Ectodermal cell (in vitro differentiated cells): Measurements from ENCODE around the gene SCGB2B2.
"Not testable (repeated sequence)": the region's sequence is repeated elsewhere in the genome, so short reads cannot be mapped to it uniquely, and the experiment has no call there.

ENCODE experiments used
- H3K27ac ChIP-seq: 2 replicates; pipeline ENCODE4 v1.7.0; 2013; ENCODE audit warnings: mild to moderate bottlenecking, low read depth, low read length; ENCODE audit not compliant: insufficient read depth, poor library complexity, severe bottlenecking
- H3K27me3 ChIP-seq: 2 replicates; pipeline ENCODE4 v1.7.0; 2013; ENCODE audit warnings: mild to moderate bottlenecking, low read length; ENCODE audit not compliant: insufficient read depth, control insufficient read depth, poor library complexity, severe bottlenecking
- H3K36me3 ChIP-seq: one replicate; pipeline ENCODE4 v1.7.0; 2013; ENCODE audit warnings: low read length; ENCODE audit not compliant: control insufficient read depth, insufficient read depth
- H3K4me1 ChIP-seq: one replicate; pipeline ENCODE4 v1.7.0; 2013; ENCODE audit warnings: low read length; ENCODE audit not compliant: control insufficient read depth, insufficient read depth
- H3K4me3 ChIP-seq: 2 replicates; pipeline ENCODE4 v1.7.0; 2013; ENCODE audit warnings: low read depth, low read length, control low read depth; ENCODE audit not compliant: insufficient read depth
- H3K9me3 ChIP-seq: 2 replicates; pipeline ENCODE4 v1.7.0; 2013; ENCODE audit warnings: mild to moderate bottlenecking, low read length, moderate library complexity; ENCODE audit not compliant: control insufficient read depth
- WGBS, 2 experiments: methylation state at CpG; one replicate each; pipeline ENCODE4 v1.1.7; 2013; ENCODE audit warnings: missing lambda C conversion rate in 2 of 2; 5-methylcytosine and 5-hydroxymethylcytosine counted together

SCGB2B2 gene

GRCh38 chr19:34688592-34688991, 11.6 kb upstream of the SCGB2B2 start:
- no peak overlapping the region for H3K4me3 ChIP-seq
- H3K9me3 ChIP-seq = no peaks in the 10 kb centered on the region
- no peak overlapping the region for H3K27ac ChIP-seq
- H3K27me3 ChIP-seq = no peaks in the 10 kb centered on the region
- no CpG with 5 or more reads among the region's 1 CpG for WGBS, 2 experiments
- peaks cover 7% of the 10 kb centered on the region for H3K36me3 ChIP-seq
- no peaks in the 10 kb centered on the region for H3K4me1 ChIP-seq

GRCh38 chr19:34687348-34687747, 10.4 kb upstream of the SCGB2B2 start:
- Histone ChIP-seq H3K4me3 (no peak overlapping the region), H3K4me1 (no peaks in the 10 kb centered on the region), H3K9me3 (no peaks in the 10 kb centered on the region), H3K27ac (no peak overlapping the region), H3K27me3 (no peaks in the 10 kb centered on the region), H3K36me3 (peaks cover 16% of the 10 kb centered on the region)
- 86 to 96% methylated on average over 2 of the region's 2 CpGs for WGBS, 2 experiments

- Histone ChIP-seq H3K27ac (no peak overlapping the region), H3K4me3 (no peak overlapping the region), H3K4me1 (no peaks in the 10 kb centered on the region), H3K27me3 (no peaks in the 10 kb centered on the region), H3K9me3 (no peaks in the 10 kb centered on the region), H3K36me3 (peaks cover 16% of the 10 kb centered on the region)
- WGBS, 2 experiments = 92 to 94% methylated on average over 4 to 5 of the region's 5 CpGs
Measured at GRCh38 chr19:34686455-34686854, 9.5 kb upstream of the SCGB2B2 start.

GRCh38 chr19:34685266-34685665, 8.3 kb upstream of the SCGB2B2 start:
- WGBS, 2 experiments = 80 to 92% methylated on average over 4 to 5 of the region's 5 CpGs

GRCh38 chr19:34681478-34681877, 4.5 kb upstream of the SCGB2B2 start:
- 95% methylated on average over 8 of the region's 9 CpGs for WGBS, 2 experiments
- H3K27me3 ChIP-seq = no peaks in the 10 kb centered on the region
- H3K4me3 ChIP-seq = no peak overlapping the region
- H3K4me1 ChIP-seq = no peaks in the 10 kb centered on the region
- peaks cover 26% of the 10 kb centered on the region for H3K36me3 ChIP-seq
- no peaks in the 10 kb centered on the region for H3K9me3 ChIP-seq
- H3K27ac ChIP-seq = no peak overlapping the region

More at GRCh38 chr19:34685266-34685665, 8.3 kb upstream of the SCGB2B2 start:
- H3K9me3 ChIP-seq, H3K27me3 ChIP-seq, H3K27ac ChIP-seq, H3K4me1 ChIP-seq, H3K4me3 ChIP-seq: not testable (repeated sequence)
- peaks cover 16% of the 10 kb centered on the region for H3K36me3 ChIP-seq

- 71 to 77% methylated on average over 10 of the region's 10 CpGs for WGBS, 2 experiments
- no peaks in the 10 kb centered on the region for H3K4me1 ChIP-seq
- peaks cover 18% of the 10 kb centered on the region for H3K36me3 ChIP-seq
- H3K27me3 ChIP-seq = peaks cover 21% of the 10 kb centered on the region
- H3K9me3 ChIP-seq = no peaks in the 10 kb centered on the region
- H3K4me3 ChIP-seq = peak overlapping the region; percentile 64
- H3K27ac ChIP-seq = no peak overlapping the region
Measured at GRCh38 chr19:34678421-34678820, 1.5 kb upstream of the SCGB2B2 start.

- H3K36me3 ChIP-seq = peaks cover 16% of the 10 kb centered on the region
- H3K4me3 ChIP-seq = peak overlapping the region; percentile 64
- no peaks in the 10 kb centered on the region for H3K9me3 ChIP-seq
- WGBS, 2 experiments = 19 to 23% methylated on average over 20 of the region's 20 CpGs
- peaks cover 24% of the 10 kb centered on the region for H3K27me3 ChIP-seq
- H3K27ac ChIP-seq = no peak overlapping the region
- H3K4me1 ChIP-seq = no peaks in the 10 kb centered on the region
Measured at GRCh38 chr19:34678085-34678412, 1.1 kb upstream of the SCGB2B2 start.

- Histone ChIP-seq H3K36me3 (peaks cover 11% of the 10 kb centered on the region), H3K4me1 (no peaks in the 10 kb centered on the region), H3K9me3 (no peaks in the 10 kb centered on the region), H3K27me3 (peaks cover 29% of the 10 kb centered on the region), H3K27ac (peak within 1 kb of the TSS; percentile 79), H3K4me3 (peak within 1 kb of the TSS; percentile 64)
- WGBS, 2 experiments = 0 to 1% methylated on average over 74 of the region's 74 CpGs
Measured at GRCh38 chr19:34677386-34678084, 576 bp upstream of the SCGB2B2 start, which contains the start of gene ZNF302. TSS of gene ZNF302 (plus strand) at chr19:34677678. CDS start at chr19:34678805, 1,127 bp downstream.

GRCh38 chr19:34675919-34676318, 1.0 kb downstream of the SCGB2B2 start:
- Histone ChIP-seq H3K27me3 (peaks cover 34% of the 10 kb centered on the region), H3K4me3 (no peak overlapping the region), H3K27ac (no peak overlapping the region), H3K4me1 (no peaks in the 10 kb centered on the region), H3K9me3 (no peaks in the 10 kb centered on the region), H3K36me3 (peaks cover 10% of the 10 kb centered on the region)
- WGBS, 2 experiments = 92 to 93% methylated on average over 9 of the region's 9 CpGs

- Histone ChIP-seq H3K27me3 (peaks cover 34% of the 10 kb centered on the region), H3K4me1 (no peaks in the 10 kb centered on the region), H3K36me3 (peaks cover 10% of the 10 kb centered on the region), H3K4me3 (no peak overlapping the region), H3K9me3 (no peaks in the 10 kb centered on the region), H3K27ac (no peak overlapping the region)
- 93 to 94% methylated on average over 3 of the region's 3 CpGs for WGBS, 2 experiments
Measured at GRCh38 chr19:34675250-34675649, 1.7 kb downstream of the SCGB2B2 start.
